Measurements from ENCODE around the gene MPG.

MPG gene

DNA sequence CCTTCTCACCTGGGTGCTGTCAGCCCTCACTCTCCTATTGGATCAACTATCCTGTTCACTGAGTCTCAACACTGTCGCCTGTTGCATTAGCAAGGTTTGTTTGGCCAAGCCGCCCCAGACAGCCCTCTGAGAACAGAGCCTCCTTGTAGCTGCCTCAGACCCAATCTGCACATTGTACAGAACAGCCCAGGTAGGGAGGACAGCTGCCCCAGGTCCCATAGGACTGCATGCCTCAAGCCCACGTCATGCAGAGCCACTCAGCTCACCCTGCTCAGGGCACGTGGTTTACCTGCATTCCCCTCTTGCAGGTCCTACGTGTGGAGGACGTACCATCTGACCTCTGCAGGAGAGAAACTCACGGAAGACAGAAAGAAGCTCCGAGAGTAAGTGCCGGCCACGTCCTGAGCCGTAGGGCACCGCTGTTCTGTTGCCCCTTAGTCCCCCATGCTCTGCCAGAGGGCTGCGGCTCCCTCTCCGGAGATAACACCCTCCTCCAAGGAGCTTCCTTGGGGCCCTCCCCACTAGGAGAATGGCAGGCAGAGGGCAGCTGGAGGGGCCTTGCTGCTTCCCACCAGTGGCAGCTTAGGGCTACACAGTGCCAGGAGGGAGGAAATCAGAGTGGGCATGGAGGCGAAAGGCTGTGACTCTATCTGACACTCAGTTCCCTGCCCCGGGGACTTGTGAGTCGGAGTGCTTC, 21.6 kb upstream of the MPG start:
- ChIA-PET POLR2A (no interaction called here), CTCF (interaction anchor here (0.6 to 1.7 kb wide), 3 partner anchors 9 to 539 kb away, joined by 3 to 7 read pairs (median 5); no protein-coding TSS in a partner anchor)
- TF ChIP-seq L3MBTL2 (conservative IDR thresholded peaks at IDR 0.05) (no peak), TARDBP (IDR thresholded peaks at IDR 0.05) (no peak), ZNF384 (IDR thresholded peaks at IDR 0.05) (no peak), HDGF (IDR thresholded peaks at IDR 0.05; ENCODE audit: borderline replicate concordance) (no peak), NFRKB (IDR thresholded peaks at IDR 0.05) (no peak), FOXM1 (IDR thresholded peaks at IDR 0.05; ENCODE audit: borderline replicate concordance) (no peak), SUZ12 (IDR thresholded peaks at IDR 0.05) (no peak), SP1 (IDR thresholded peaks at IDR 0.05) (no peak), CTBP1 (IDR thresholded peaks at IDR 0.05; ENCODE audit: borderline replicate concordance) (no peak), FOXK2 (IDR thresholded peaks at IDR 0.05) (no peak), BHLHE40 (IDR thresholded peaks at IDR 0.05; ENCODE audit: borderline replicate concordance) (no peak), LEF1 (IDR thresholded peaks at IDR 0.05; ENCODE audit: borderline replicate concordance) (no peak), ELF4 (IDR thresholded peaks at IDR 0.05) (no peak)
- TF ChIP-seq, protein P1, sequence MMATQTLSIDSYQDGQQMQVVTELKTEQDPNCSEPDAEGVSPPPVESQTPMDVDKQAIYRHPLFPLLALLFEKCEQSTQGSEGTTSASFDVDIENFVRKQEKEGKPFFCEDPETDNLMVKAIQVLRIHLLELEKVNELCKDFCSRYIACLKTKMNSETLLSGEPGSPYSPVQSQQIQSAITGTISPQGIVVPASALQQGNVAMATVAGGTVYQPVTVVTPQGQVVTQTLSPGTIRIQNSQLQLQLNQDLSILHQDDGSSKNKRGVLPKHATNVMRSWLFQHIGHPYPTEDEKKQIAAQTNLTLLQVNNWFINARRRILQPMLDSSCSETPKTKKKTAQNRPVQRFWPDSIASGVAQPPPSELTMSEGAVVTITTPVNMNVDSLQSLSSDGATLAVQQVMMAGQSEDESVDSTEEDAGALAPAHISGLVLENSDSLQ (IDR thresholded peaks at IDR 0.05), result no peak
- no peak for DNase-seq (ENCODE audit: extremely low spot score)

DNA sequence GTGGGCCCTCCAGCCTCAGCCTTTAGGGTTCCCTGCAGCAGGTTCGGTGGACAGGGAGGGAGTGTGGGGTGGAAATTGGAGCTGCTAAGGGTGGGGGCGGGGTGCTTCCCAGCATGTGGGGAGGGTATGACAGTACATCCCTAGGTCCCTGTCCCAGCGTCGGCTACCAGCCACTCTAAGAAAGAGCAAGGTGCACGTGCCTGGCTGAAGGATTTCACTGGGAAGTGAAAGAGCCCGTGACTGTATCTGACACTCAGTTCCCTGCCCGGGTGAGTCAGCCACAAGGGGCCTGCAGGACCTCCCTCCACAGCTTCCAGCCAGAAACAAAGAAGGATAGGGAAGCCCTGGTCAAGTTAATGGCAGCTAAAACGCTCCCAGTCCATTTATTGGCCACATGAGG, 20.3 kb upstream of the MPG start:
- ChIA-PET CTCF (interaction anchor here (1.7 kb wide), 1 partner anchor 8 kb away, joined by 5 read pairs; no protein-coding TSS in a partner anchor), POLR2A (interaction anchor here (0.5 to 1.4 kb wide), 3 partner anchors 9 to 14 kb away, joined by 3 to 6 read pairs (median 4); no protein-coding TSS in a partner anchor)
- TF ChIP-seq HDGF (IDR thresholded peaks at IDR 0.05; ENCODE audit: borderline replicate concordance) (no peak), FOXK2 (IDR thresholded peaks at IDR 0.05) (no peak), NFRKB (IDR thresholded peaks at IDR 0.05) (no peak), LEF1 (IDR thresholded peaks at IDR 0.05; ENCODE audit: borderline replicate concordance) (no peak), SP1 (IDR thresholded peaks at IDR 0.05) (no peak), CTBP1 (IDR thresholded peaks at IDR 0.05; ENCODE audit: borderline replicate concordance) (no peak), TARDBP (IDR thresholded peaks at IDR 0.05) (no peak), FOXA1 (IDR thresholded peaks at IDR 0.05) (no peak), L3MBTL2 (conservative IDR thresholded peaks at IDR 0.05) (no peak), SUZ12 (IDR thresholded peaks at IDR 0.05) (no peak), FOXM1 (IDR thresholded peaks at IDR 0.05; ENCODE audit: borderline replicate concordance) (no peak), BHLHE40 (IDR thresholded peaks at IDR 0.05; ENCODE audit: borderline replicate concordance) (no peak), ELF4 (IDR thresholded peaks at IDR 0.05) (no peak)
- TF ChIP-seq, protein P1 (IDR thresholded peaks at IDR 0.05), result no peak
- no peak for DNase-seq (ENCODE audit: extremely low spot score)

DNA sequence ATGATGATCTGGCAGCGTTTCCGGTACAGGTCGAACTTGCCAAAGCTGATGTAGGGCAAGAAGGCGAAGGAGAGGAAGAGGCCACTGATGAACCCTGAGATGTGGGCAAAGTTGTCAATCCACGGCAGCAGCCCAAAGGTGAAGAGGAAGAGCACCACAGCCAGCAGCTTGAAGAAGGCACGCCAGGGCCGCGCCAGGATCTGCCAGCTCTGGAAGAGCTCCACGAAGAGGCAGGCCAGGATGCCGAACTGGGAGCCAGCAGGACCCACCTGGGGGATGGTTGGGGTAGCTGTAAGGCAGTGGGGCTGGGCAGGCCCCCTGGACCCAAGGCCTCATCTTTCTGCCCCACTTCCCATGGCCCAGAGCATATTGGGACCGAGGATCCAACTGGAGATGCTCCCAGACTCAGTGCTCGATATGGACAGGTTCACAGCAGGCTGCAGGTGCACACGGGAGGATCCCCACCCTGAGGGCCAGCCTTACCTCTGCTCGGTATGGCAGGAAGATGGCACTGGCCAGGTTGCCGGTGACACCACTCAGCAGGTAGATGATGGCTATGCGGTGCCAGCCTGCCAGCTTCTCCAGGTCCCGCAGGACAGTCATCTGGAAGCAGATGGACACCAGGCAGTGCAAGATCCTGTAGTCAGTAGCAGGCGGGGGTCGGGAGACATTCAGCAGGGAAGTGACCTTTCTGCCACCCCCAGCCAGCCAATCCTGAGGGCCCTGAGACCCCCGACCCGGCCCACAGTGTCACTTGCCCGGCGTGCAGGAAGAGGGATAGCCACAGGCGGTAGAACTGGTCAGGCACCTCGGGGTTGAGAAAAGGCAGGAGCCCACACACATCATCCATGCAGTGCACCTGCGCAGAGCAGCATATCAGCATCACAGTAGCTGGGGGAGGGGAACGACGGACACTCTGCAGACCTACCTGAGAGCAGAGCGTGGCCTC, 19.3 kb upstream of the MPG start:
- DNase-seq (ENCODE audit: extremely low spot score), result no peak
- CTCF ChIA-PET, result no interaction called here
- TF ChIP-seq L3MBTL2 (conservative IDR thresholded peaks at IDR 0.05) (no peak), LEF1 (IDR thresholded peaks at IDR 0.05; ENCODE audit: borderline replicate concordance) (no peak), NFRKB (IDR thresholded peaks at IDR 0.05) (no peak), ZNF384 (IDR thresholded peaks at IDR 0.05) (no peak), FOXA1 (IDR thresholded peaks at IDR 0.05) (no peak), SUZ12 (IDR thresholded peaks at IDR 0.05) (no peak), HDGF (IDR thresholded peaks at IDR 0.05; ENCODE audit: borderline replicate concordance) (no peak), FOXK2 (IDR thresholded peaks at IDR 0.05) (no peak), BHLHE40 (IDR thresholded peaks at IDR 0.05; ENCODE audit: borderline replicate concordance) (no peak), TARDBP (IDR thresholded peaks at IDR 0.05) (no peak)
- POLR2A ChIA-PET, result interaction anchor here (0.5 to 1.4 kb wide), 4 partner anchors 8 to 19 kb away, joined by 3 to 6 read pairs (median 4); no protein-coding TSS in a partner anchor

DNA sequence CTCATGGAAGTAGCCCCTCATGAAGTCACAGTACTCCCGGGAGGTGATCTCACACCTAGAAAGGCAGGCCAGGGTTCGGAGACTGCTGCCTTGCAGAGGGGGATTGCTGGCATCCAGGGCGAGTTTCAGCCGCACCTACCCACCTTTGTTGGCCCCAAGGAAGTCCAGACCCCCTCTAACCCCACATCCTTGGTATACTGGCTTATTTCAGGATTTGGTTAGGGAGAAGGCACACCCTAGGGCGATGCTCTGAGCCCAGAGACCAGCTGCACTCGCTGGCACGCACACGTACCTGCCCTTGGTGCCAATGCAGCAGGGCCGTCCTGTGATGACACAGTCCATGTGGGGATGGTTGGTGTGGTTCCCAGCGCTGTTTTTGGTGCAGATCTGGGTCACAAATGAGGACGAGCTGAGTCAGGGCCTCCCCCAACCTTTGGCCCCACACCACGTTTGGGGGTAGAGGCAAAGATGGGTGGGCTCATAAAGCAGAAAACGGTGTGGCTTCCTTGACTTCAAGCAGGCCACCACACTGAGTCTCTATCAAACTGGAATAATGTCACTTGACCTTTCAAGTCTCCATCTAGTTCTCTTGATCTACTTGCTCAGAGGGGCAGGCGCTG, 18.5 kb upstream of the MPG start:
- TF ChIP-seq ARNT (IDR thresholded peaks at IDR 0.05), result no peak
- TF ChIP-seq BHLHE40 (IDR thresholded peaks at IDR 0.05; ENCODE audit: borderline replicate concordance), result no peak
- no peak for TF ChIP-seq HDGF (IDR thresholded peaks at IDR 0.05; ENCODE audit: borderline replicate concordance)
- TF ChIP-seq ZNF384 (IDR thresholded peaks at IDR 0.05), result no peak
- TF ChIP-seq FOXK2 (IDR thresholded peaks at IDR 0.05), result no peak
- no peak for TF ChIP-seq SP1 (IDR thresholded peaks at IDR 0.05)
- no peak for TF ChIP-seq FOXM1 (IDR thresholded peaks at IDR 0.05; ENCODE audit: borderline replicate concordance)
- no peak for TF ChIP-seq LEF1 (IDR thresholded peaks at IDR 0.05; ENCODE audit: borderline replicate concordance)
- no peak for TF ChIP-seq NFRKB (IDR thresholded peaks at IDR 0.05)
- TF ChIP-seq L3MBTL2 (conservative IDR thresholded peaks at IDR 0.05), result no peak
- TF ChIP-seq FOXA1 (IDR thresholded peaks at IDR 0.05), result no peak
- TF ChIP-seq CTBP1 (IDR thresholded peaks at IDR 0.05; ENCODE audit: borderline replicate concordance), result no peak
- no peak for TF ChIP-seq SUZ12 (IDR thresholded peaks at IDR 0.05)
- TF ChIP-seq, protein P1 (IDR thresholded peaks at IDR 0.05), result no peak
- ChIA-PET CTCF (no interaction called here), POLR2A (no interaction called here)
- no peak for DNase-seq (ENCODE audit: extremely low spot score)

DNA sequence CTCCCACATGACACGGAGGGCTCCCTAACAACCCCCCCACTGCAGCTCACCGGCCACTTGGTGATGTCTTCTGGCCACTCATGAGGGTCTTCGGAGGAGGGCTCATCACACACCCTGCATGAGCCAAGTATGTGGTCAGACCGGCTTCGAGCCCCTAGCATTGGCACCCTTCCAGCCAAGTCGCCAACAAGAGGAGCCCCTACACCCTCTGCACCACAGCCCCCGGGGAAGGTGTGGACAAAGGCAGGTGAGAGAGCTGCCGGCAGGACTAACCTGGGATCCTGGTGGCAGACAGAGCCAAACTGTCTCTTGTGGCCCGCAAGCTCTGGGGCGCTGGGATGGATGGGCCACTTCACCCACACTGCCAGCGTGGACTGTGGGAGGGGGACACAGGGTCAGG, 17.9 kb upstream of the MPG start:
- CTCF ChIA-PET, result no interaction called here
- POLR2A ChIA-PET, result no interaction called here
- TF ChIP-seq NFRKB (IDR thresholded peaks at IDR 0.05), result no peak
- DNase-seq (ENCODE audit: extremely low spot score), result no peak
